ENCODE results near the gene NRXN2.

- TF ChIP-seq FOXP2 (optimal IDR thresholded peaks at IDR 0.05; ENCODE audit: borderline replicate concordance, extremely low read depth, extremely low read length, insufficient read depth) (no peak), TAF1 (IDR thresholded peaks at IDR 0.05; ENCODE audit: borderline replicate concordance, insufficient read depth, low read length) (no peak), REST (IDR thresholded peaks at IDR 0.05; ENCODE audit: insufficient read depth in 1 of 2, low read depth in 2 of 2, low read length in 2 of 2) (no peak)
These were observed 41.8 kb upstream of the NRXN2 start for GRCh38 chr11:64764753-64765152.
